C4-2B (cell line): ENCODE results near the gene HLA-DRB1.
"Not testable (repeated sequence)": the region's sequence is repeated elsewhere in the genome, so short reads cannot be mapped to it uniquely, and the experiment has no call there.

Source experiments
- H3K27ac ChIP-seq: fragments of 450-650 bp; 2 replicates; pipeline ENCODE4 v1.5.1; 2017
- CTCF ChIP-seq: fragments of 450-650 bp; conservative IDR thresholded peaks from 2 replicates; pipeline ENCODE4 v1.5.1; 2017; ENCODE audit warnings: mild to moderate bottlenecking
- ZFX ChIP-seq: fragments of 450-650 bp; IDR thresholded peaks from 2 replicates; pipeline ENCODE4 v1.6.1; 2017

The HLA-DRB1 gene

GRCh38 chr6:32553037-32553742, 36.5 kb downstream of the HLA-DRB1 start:
- H3K27ac ChIP-seq, result no peak overlapping the region
- TF ChIP-seq CTCF, result no peak
- TF ChIP-seq ZFX, result no peak

- no peak overlapping the region for H3K27ac ChIP-seq
- TF ChIP-seq CTCF (no peak), ZFX (no peak)
Measured at GRCh38 chr6:32551410-32551809, 38.2 kb downstream of the HLA-DRB1 start.

DNA sequence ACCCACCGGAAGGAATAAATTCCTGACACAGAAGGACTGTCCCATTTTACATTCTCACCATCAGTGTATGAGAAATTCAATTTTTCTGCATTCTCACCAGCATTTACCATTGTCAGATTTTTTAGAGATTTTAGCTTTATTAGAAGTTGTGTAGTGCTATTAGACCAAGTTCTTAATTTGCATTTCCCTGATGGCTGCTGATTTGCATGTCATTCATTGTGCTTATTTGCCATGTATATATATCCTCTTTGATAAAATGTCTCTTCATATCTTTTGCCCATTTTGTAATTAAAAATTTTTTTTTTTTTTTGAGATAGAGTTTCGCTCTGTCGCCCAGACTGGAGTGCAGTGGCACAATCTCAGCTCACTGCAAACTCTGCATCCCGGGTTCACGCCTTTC, 49.8 kb downstream of the HLA-DRB1 start:
- TF ChIP-seq CTCF (no peak), ZFX (no peak)
- no peak overlapping the region for H3K27ac ChIP-seq

- not testable (repeated sequence) for H3K27ac ChIP-seq
Measured at GRCh38 chr6:32530431-32530793, 59.2 kb downstream of the HLA-DRB1 start.

DNA sequence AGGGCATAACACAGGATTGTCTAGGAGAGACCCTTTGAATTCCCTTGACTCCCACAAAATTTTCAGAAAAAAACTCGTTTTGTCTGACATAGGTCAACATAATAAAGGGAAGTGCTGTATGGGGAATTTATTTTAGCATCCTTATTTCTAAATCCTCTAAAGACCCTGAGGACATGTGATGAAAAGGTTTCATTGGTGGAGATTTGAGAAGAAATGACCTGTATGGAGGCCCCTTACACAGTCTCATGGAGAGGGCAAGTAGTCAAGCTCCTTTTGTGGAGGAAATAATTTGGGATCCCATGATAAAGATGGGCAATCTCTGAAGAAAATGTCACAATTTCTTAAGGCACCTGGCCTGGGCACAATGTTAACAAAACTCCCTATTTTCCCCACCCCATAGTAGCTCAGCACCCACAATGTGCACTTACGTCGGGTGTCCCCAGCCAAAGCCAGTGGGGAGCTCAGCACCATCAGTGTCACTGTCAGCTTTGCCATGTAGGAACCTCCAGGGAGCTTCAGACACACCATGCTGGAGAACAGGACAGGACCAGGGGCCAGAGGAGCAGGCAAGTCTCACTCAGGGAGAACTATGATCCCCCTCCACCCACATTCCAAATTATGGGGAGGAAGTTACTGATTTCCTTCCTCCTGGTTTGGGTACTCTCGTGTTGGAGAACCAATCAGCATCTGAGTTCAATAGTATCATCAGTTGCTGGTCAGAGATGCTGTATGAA, 59.8 kb downstream of the HLA-DRB1 start, which contains the start of gene HLA-DRB5:
TSS of gene HLA-DRB5 (minus strand) at position 591 of the 734 bp plus-strand sequence. CDS start at position 528, 63 bp downstream.
- TF ChIP-seq CTCF, result no peak
- no peak for TF ChIP-seq ZFX
- no peak within 1 kb of the TSS for H3K27ac ChIP-seq
